Adrenal gland (tissue), 12 donors: Measurements from ENCODE around the gene PHACTR2. TPM values are rescaled to one million over a fixed set of nuclear protein-coding genes. Genes with fewer than 3 reads are reported as not detected.
"Not testable (repeated sequence)": the region's sequence is repeated elsewhere in the genome, so short reads cannot be mapped to it uniquely, and the experiment has no call there.

Experiments
- DNase-seq, 7 donors: peaks; one replicate each; pipeline ENCODE4 v3.0.0-alpha.2; 2019 to 2020
- H3K27ac ChIP-seq, 5 donors: fragments of 200-600 bp; sonication (generic) in 4 of 5; 1 replicate in 3 of 5; 2 replicates in 2 of 5; pipeline versions ENCODE4 v1.5.1 to v1.8.0; 2016 to 2020; ENCODE audit warnings: mild to moderate bottlenecking in 1 of 5
- H3K27me3 ChIP-seq: fragments of 200-600 bp; 2 replicates; pipeline ENCODE4 v1.8.0; 2021
- H3K36me3 ChIP-seq, 2 donors: fragments of 200-600 bp; replicated peaks in 1 of 2; 1 replicate in 1 of 2; 2 replicates in 1 of 2; pipeline versions ENCODE4 v1.5.1 to v1.8.0; 2018 to 2022
- H3K4me1 ChIP-seq, 2 donors: fragments of 200-600 bp; replicated peaks in 1 of 2; 1 replicate in 1 of 2; 2 replicates in 1 of 2; pipeline versions ENCODE4 v1.5.1 to v1.8.0; 2018 to 2021
- H3K4me3 ChIP-seq, 4 donors: fragments of 200-600 bp; sonication (generic) in 3 of 4; one replicate each; pipeline ENCODE4 v1.5.1; 2016 to 2018
- H3K9me3 ChIP-seq, 3 donors: fragments of 200-600 bp; sonication (generic) in 1 of 3; replicated peaks in 1 of 3; 1 replicate in 2 of 3; 2 replicates in 1 of 3; pipeline versions ENCODE4 v1.5.1 to v1.8.0; 2016 to 2021
- POLR2A ChIP-seq, 2 donors: fragments of 450-650 bp; IDR thresholded peaks; one replicate each; pipeline ENCODE4 v1.6.1; 2017; ENCODE audit warnings: antibody characterized with exemption in 2 of 2, mild to moderate bottlenecking in 2 of 2, moderate library complexity in 1 of 2
- WGBS, 4 donors: extraction: QIAGEN DNeasy Blood & Tissue Kit in 2 of 4; methylation state at CpG; one replicate each; pipeline versions ENCODE4 v1.1.5 to v1.1.7; 2013 to 2017; 5-methylcytosine and 5-hydroxymethylcytosine counted together
- intact Hi-C, 2 donors: fragments of 100-400 bp; cut with DNase I; formaldehyde crosslinking; loops; one replicate each; pipeline versions ENCODE4 v1.14.1 to v1.15.0; 2022 to 2023
- polyA plus RNA-seq, 3 donors: library from polyadenylated mRNA; stranded (reverse); fragments of 200-250 nt in 2 of 3; fragments of 350-450 nt in 1 of 3; fragmentation: Illumina TruSeq in 1 of 3; extraction: RNeasy Lipid Tissue Mini Kit (QIAGEN cat#74804) in 1 of 3; gene quantifications; one replicate each; pipeline ENCODE4 v1.2.3, GENCODE V29; 2013 to 2014
- total RNA-seq, 9 donors: library from RNA; depleted of rRNA in 4 of 9; stranded (reverse); fragments of >200 nt in 4 of 9; fragments of 120-200 nt in 1 of 9; fragmentation: NEBNext Ultra II Directional in 1 of 9; extraction: Animal tissue kit (Norgen Biotek cat#: 25700) in 1 of 9; gene quantifications; one replicate each; pipeline versions ENCODE4 v1.1.0 to v1.2.4, GENCODE V29; 2013 to 2023
- TF ChIP-seq, protein P1 (sequence below), 6 experiments: fragments of 450-650 bp in 4 of 6; fragments of 200-600 bp in 2 of 6; sonication (generic) in 1 of 6; IDR thresholded peaks; 1 replicate in 5 of 6; 2 replicates in 1 of 6; pipeline versions ENCODE4 v1.5.1 to v1.8.0; 2016 to 2021; ENCODE audit warnings: antibody characterized with exemption in 6 of 6, mild to moderate bottlenecking in 2 of 6, moderate library complexity in 1 of 6
- donor health status: healthy with polysubstance abuse.
- donor health status: Bipolar disorder and iron deficiency.
- donor health status: DM: yes; HTN: yes; CAD: no.
- donor health status: DM: no; HTN: no; CAD: no.
- donor health status: DM: no; HTN: no; CAD: no.
- donor health status: DM: yes; HTN: yes; CAD: no.

PHACTR2 gene
- total and polyA plus RNA-seq, 12 donors: 12.1 to 315 (median 227) TPM

DNA sequence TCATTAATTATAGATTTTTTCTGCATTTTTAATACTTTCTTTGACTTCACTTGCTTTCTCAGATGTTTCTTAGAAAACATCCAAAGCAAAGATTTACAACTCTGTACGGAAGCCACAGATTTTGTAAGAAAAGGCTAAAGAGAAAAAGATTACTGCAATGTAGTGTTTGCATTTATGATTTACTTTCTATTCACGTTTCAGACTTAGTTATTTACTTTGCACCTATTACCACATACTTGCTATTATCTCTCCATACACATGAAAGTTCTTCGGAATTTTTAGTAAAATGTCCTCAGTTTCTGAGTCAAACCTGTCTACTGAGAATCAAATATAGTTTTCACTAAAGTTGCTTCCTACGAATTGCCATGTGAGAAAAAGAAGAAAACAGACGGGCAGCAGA is 22.2 kb upstream of the PHACTR2 start:
- H3K4me1 ChIP-seq: no peaks in the 10 kb centered on the region
- no peak overlapping the region for H3K4me3 ChIP-seq
- no peak overlapping the region for H3K27ac ChIP-seq
- DNase-seq: no peak
- H3K27me3 ChIP-seq: no peaks in the 10 kb centered on the region
- TF ChIP-seq POLR2A (IDR thresholded peaks at IDR 0.05): no peak
- TF ChIP-seq, protein P1, sequence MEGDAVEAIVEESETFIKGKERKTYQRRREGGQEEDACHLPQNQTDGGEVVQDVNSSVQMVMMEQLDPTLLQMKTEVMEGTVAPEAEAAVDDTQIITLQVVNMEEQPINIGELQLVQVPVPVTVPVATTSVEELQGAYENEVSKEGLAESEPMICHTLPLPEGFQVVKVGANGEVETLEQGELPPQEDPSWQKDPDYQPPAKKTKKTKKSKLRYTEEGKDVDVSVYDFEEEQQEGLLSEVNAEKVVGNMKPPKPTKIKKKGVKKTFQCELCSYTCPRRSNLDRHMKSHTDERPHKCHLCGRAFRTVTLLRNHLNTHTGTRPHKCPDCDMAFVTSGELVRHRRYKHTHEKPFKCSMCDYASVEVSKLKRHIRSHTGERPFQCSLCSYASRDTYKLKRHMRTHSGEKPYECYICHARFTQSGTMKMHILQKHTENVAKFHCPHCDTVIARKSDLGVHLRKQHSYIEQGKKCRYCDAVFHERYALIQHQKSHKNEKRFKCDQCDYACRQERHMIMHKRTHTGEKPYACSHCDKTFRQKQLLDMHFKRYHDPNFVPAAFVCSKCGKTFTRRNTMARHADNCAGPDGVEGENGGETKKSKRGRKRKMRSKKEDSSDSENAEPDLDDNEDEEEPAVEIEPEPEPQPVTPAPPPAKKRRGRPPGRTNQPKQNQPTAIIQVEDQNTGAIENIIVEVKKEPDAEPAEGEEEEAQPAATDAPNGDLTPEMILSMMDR (IDR thresholded peaks at IDR 0.05): no peak
- H3K9me3 ChIP-seq: no peaks in the 10 kb centered on the region
- no peaks in the 10 kb centered on the region for H3K36me3 ChIP-seq
- WGBS, 4 donors: 85 to 89% (median 87%) methylated on average over 5 of the region's 5 CpGs
- intact Hi-C loops: loop anchor here in 1 of 2 donors (10.0 kb wide), 1 partner anchor 51 kb away; no protein-coding TSS in a partner anchor

DNA sequence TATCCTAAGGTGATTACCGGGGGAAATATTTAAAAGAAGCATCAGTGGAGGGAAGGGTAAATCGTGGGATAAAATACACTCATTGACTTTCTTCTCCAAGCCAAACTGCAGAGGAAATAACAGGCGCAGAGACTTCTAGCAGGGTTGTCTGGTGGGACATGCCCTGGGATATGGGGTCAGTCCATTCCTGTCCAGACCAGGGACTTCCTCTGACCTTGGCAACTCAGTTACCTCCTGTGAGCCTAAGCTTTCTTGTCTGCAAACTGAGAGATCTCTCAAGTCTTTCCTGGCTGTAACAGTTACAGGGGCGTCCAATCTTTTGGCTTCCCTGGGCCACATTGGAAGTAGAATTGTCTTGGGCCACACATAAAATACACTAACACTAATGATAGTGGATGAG is 21.7 kb upstream of the PHACTR2 start:
- TF ChIP-seq, protein P1 (IDR thresholded peaks at IDR 0.05): no peak
- no peak for TF ChIP-seq POLR2A (IDR thresholded peaks at IDR 0.05)
- intact Hi-C loops: loop anchor here in 1 of 2 donors (10.0 kb wide), 1 partner anchor 51 kb away; no protein-coding TSS in a partner anchor

GRCh38 chr6:143657809-143658208 is 20.0 kb upstream of the PHACTR2 start:
- intact Hi-C loops: loop anchor here in 1 of 2 donors (10.0 kb wide), 1 partner anchor 53 kb away; no protein-coding TSS in a partner anchor
- Histone ChIP-seq H3K4me3 (no peak overlapping the region), H3K36me3 (no peaks in the 10 kb centered on the region), H3K27me3 (no peaks in the 10 kb centered on the region), H3K9me3 (no peaks in the 10 kb centered on the region), H3K27ac (no peak overlapping the region), H3K4me1 (no peaks in the 10 kb centered on the region)
- no peak for TF ChIP-seq POLR2A (IDR thresholded peaks at IDR 0.05)
- TF ChIP-seq, protein P1 (IDR thresholded peaks at IDR 0.05): no peak
- WGBS, 4 donors: 79 to 85% (median 83%) methylated on average over 2 of the region's 2 CpGs
- DNase-seq: no peak

More for the DNA sequence above, 21.7 kb upstream of the PHACTR2 start:
- Histone ChIP-seq H3K9me3 (no peaks in the 10 kb centered on the region), H3K36me3 (no peaks in the 10 kb centered on the region), H3K4me3 (no peak overlapping the region), H3K27me3 (no peaks in the 10 kb centered on the region), H3K4me1 (no peaks in the 10 kb centered on the region), H3K27ac (no peak overlapping the region)
- DNase-seq: no peak
- 80 to 87% (median 86%) methylated on average over 4 of the region's 4 CpGs for WGBS, 4 donors

GRCh38 chr6:143660170-143660569 is 17.6 kb upstream of the PHACTR2 start:
- DNase-seq, H3K9me3 ChIP-seq, H3K27me3 ChIP-seq, H3K4me3 ChIP-seq, H3K36me3 ChIP-seq, H3K27ac ChIP-seq, intact Hi-C loops, H3K4me1 ChIP-seq: not testable (repeated sequence)
- 93 to 97% (median 96%) methylated on average over 3 of the region's 3 CpGs for WGBS, 4 donors

DNA sequence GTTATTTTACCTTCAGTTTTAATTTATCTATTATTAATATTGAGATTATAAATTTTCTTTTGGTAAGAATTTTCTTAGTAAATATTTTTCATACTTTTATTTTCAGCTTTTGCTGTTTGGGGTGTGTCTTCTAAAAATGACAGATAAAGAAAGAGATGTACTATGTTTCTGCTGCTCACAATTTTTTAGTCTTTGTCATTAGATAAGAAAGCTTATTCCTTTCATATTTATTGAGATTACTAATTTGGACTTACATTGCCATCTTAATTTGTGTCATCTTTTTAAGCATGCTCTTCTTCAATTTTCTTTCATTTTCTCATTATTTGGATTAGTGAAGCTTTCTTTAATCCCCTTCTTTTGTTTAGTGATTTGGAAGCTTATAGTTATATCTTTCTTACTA is 13.6 kb upstream of the PHACTR2 start:
- intact Hi-C loops: no loop called here
- H3K9me3 ChIP-seq: peaks cover 0 to 3% (median 0%) of the 10 kb centered on the region in 3 donors
- H3K27me3 ChIP-seq: no peaks in the 10 kb centered on the region
- H3K36me3 ChIP-seq: no peaks in the 10 kb centered on the region
- H3K4me1 ChIP-seq: no peaks in the 10 kb centered on the region
- no peak overlapping the region for H3K27ac ChIP-seq
- no peak for DNase-seq
- H3K4me3 ChIP-seq: no peak overlapping the region
- TF ChIP-seq, protein P1 (IDR thresholded peaks at IDR 0.05): no peak

DNA sequence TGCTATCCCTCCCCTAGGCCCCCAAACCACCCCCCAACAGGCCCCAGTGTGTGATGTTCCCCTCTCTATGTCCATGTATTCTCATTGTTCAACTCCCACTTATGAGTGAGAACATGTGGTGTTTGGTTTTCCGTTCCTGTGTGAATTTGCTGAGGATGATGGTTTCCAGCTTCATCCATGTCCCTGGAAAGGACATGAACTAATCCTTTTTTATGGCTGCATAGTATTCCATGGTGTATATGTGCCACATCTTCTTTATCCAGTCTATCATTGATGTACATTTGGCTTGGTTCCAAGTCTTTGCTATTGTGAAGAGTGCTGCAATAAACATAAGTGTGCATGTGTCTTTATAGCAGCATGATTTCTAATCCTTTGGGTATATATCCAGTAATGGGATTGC is 11.8 kb upstream of the PHACTR2 start:
- 96 to 100% (median 99%) methylated on average over 1 of the region's 1 CpG for WGBS, 4 donors
- H3K27ac ChIP-seq, H3K36me3 ChIP-seq, H3K4me1 ChIP-seq, H3K27me3 ChIP-seq, DNase-seq, intact Hi-C loops, H3K4me3 ChIP-seq, H3K9me3 ChIP-seq: not testable (repeated sequence)

GRCh38 chr6:143669483-143669882 is 8.3 kb upstream of the PHACTR2 start:
- H3K4me1 ChIP-seq, DNase-seq, H3K27ac ChIP-seq, H3K27me3 ChIP-seq, intact Hi-C loops, H3K36me3 ChIP-seq, H3K9me3 ChIP-seq, H3K4me3 ChIP-seq: not testable (repeated sequence)
- WGBS, 4 donors: 79 to 96% (median 92%) methylated on average over 1 of the region's 1 CpG
